Ascending aorta (tissue), 2 donors: ENCODE data around the gene USP22. TPM values are rescaled to one million over a fixed set of nuclear protein-coding genes. Genes with fewer than 3 reads are reported as not detected.

Experiments used
- DNase-seq, 2 donors: peaks; one replicate each; pipeline ENCODE4 v3.0.0-alpha.2; 2019; ENCODE audit warnings: low spot score in 2 of 2
- H3K27ac ChIP-seq, 2 donors: fragments of 200-600 bp; sonication (generic); one replicate each; pipeline ENCODE4 v1.5.1; 2016 to 2017; ENCODE audit warnings: mild to moderate bottlenecking in 1 of 2
- H3K27me3 ChIP-seq: fragments of 200-600 bp; sonication (generic); one replicate; pipeline ENCODE4 v1.5.1; 2017
- H3K36me3 ChIP-seq, 2 donors: fragments of 200-600 bp; sonication (generic); one replicate each; pipeline ENCODE4 v1.5.1; 2016
- H3K4me1 ChIP-seq, 2 donors: fragments of 200-600 bp; sonication (generic); one replicate each; pipeline ENCODE4 v1.5.1; 2016 to 2017; ENCODE audit warnings: mild to moderate bottlenecking in 1 of 2
- H3K4me3 ChIP-seq, 2 donors: fragments of 200-600 bp; sonication (generic); one replicate each; pipeline ENCODE4 v1.5.1; 2016 to 2017; ENCODE audit warnings: mild to moderate bottlenecking in 1 of 2
- H3K9me3 ChIP-seq, 2 donors: fragments of 200-600 bp; sonication (generic); one replicate each; pipeline ENCODE4 v1.5.1; 2016
- CTCF ChIP-seq, 3 experiments: fragments of 200-600 bp in 2 of 3; fragments of 450-650 bp in 1 of 3; sonication (generic) in 2 of 3; IDR thresholded peaks; one replicate each; pipeline ENCODE4 v1.5.1; 2016 to 2019; ENCODE audit warnings: antibody characterized with exemption in 3 of 3, mild to moderate bottlenecking in 1 of 3, moderate library complexity in 1 of 3
- intact Hi-C: fragments of 100-400 bp; cut with DNase I; formaldehyde crosslinking; loops from one replicate; pipeline ENCODE4 v1.15.1; 2023
- total RNA-seq: library from RNA; depleted of rRNA; stranded (reverse); fragments of >200 nt; gene quantifications from one replicate; pipeline ENCODE4 v1.1.0, GENCODE V29; 2016

The USP22 gene
- total RNA-seq, 1 donor from 2014 or later, result 170 TPM

- TF ChIP-seq CTCF (IDR thresholded peaks at IDR 0.05), result no peak
- H3K9me3 ChIP-seq, result no peaks in the 10 kb centered on the region
- H3K36me3 ChIP-seq, result no peaks in the 10 kb centered on the region
- H3K4me1 ChIP-seq, result no peaks in the 10 kb centered on the region
- no peak overlapping the region for H3K27ac ChIP-seq
- DNase-seq, result no peak
- intact Hi-C loops, result no loop called here
- H3K4me3 ChIP-seq, result no peak overlapping the region
- H3K27me3 ChIP-seq, result no peaks in the 10 kb centered on the region
Measured at GRCh38 chr17:21072745-21073197, 30.0 kb upstream of the USP22 start.

GRCh38 chr17:21066394-21066793, 23.6 kb upstream of the USP22 start:
- no peak for TF ChIP-seq CTCF (IDR thresholded peaks at IDR 0.05)
- no peak overlapping the region for H3K4me3 ChIP-seq
- no peak for DNase-seq
- H3K9me3 ChIP-seq, result no peaks in the 10 kb centered on the region
- H3K27me3 ChIP-seq, result no peaks in the 10 kb centered on the region
- no peaks in the 10 kb centered on the region for H3K36me3 ChIP-seq
- no peaks in the 10 kb centered on the region for H3K4me1 ChIP-seq
- H3K27ac ChIP-seq, result no peak overlapping the region
- intact Hi-C loops, result no loop called here

GRCh38 chr17:21061971-21062526, 19.2 kb upstream of the USP22 start:
- DNase-seq, result no peak
- Histone ChIP-seq H3K9me3 (no peaks in the 10 kb centered on the region), H3K4me3 (no peak overlapping the region), H3K36me3 (no peaks in the 10 kb centered on the region), H3K27me3 (no peaks in the 10 kb centered on the region), H3K27ac (no peak overlapping the region), H3K4me1 (no peaks in the 10 kb centered on the region)
- intact Hi-C loops, result no loop called here
- TF ChIP-seq CTCF (IDR thresholded peaks at IDR 0.05), result no peak

GRCh38 chr17:21061158-21061835, 18.5 kb upstream of the USP22 start:
- H3K9me3 ChIP-seq, result no peaks in the 10 kb centered on the region
- no peaks in the 10 kb centered on the region for H3K4me1 ChIP-seq
- no peak for TF ChIP-seq CTCF (IDR thresholded peaks at IDR 0.05)
- H3K4me3 ChIP-seq, result no peak overlapping the region
- no peaks in the 10 kb centered on the region for H3K36me3 ChIP-seq
- intact Hi-C loops, result no loop called here
- H3K27me3 ChIP-seq, result no peaks in the 10 kb centered on the region
- no peak for DNase-seq
- no peak overlapping the region for H3K27ac ChIP-seq

GRCh38 chr17:21059761-21060160, 16.9 kb upstream of the USP22 start:
- H3K4me3 ChIP-seq, result no peak overlapping the region
- no peak for DNase-seq
- intact Hi-C loops, result no loop called here
- no peak for TF ChIP-seq CTCF (IDR thresholded peaks at IDR 0.05)
- H3K9me3 ChIP-seq, result no peaks in the 10 kb centered on the region
- no peaks in the 10 kb centered on the region for H3K36me3 ChIP-seq
- H3K27me3 ChIP-seq, result no peaks in the 10 kb centered on the region
- no peaks in the 10 kb centered on the region for H3K4me1 ChIP-seq
- H3K27ac ChIP-seq, result no peak overlapping the region
